MCF 10A (cell line): ENCODE measurements around the gene GJA3. TPM values are rescaled to one million over a fixed set of nuclear protein-coding genes. Genes with fewer than 3 reads are reported as not detected.

ENCODE experiments used
- BruUV-seq: library from RNA; stranded (reverse); fragments of 400-500 nt; replicated peaks from 2 replicates; lab custom pipeline; 2021; lab: Mats Ljungman, UMichigan
- CTCF ChIA-PET: fragments of 300-600 bp; sonication (Branson Sonifier 250); formaldehyde crosslinking; extraction: SDS; loops from one replicate; lab custom pipeline; 2021; ENCODE audit warnings: antibody characterized with exemption, inconsistent platforms; lab: Yijun Ruan, JAX
- POLR2A ChIA-PET: fragments of 300-600, 350-650 bp; sonication (Branson Sonifier 250); formaldehyde crosslinking; extraction: SDS; loops from one replicate; lab custom pipeline; 2020; ENCODE audit warnings: antibody characterized with exemption, inconsistent platforms; lab: Yijun Ruan, JAX
- DNase-seq: peaks from one replicate; pipeline ENCODE4 v3.0.0-alpha.2; 2018; ENCODE audit not compliant: unreplicated experiment
- H3K27ac Mint-ChIP-seq: one replicate; pipeline ENCODE4 v1.8.0; 2022; ENCODE audit warnings: mild to moderate bottlenecking, low read depth, mixed read lengths; ENCODE audit not compliant: unreplicated experiment
- H3K27me3 Mint-ChIP-seq: one replicate; pipeline ENCODE4 v1.8.0; 2022; ENCODE audit warnings: mixed read lengths; ENCODE audit not compliant: insufficient read depth, unreplicated experiment
- H3K36me3 Mint-ChIP-seq: one replicate; pipeline ENCODE4 v1.8.0; 2022; ENCODE audit warnings: mild to moderate bottlenecking, moderate library complexity, mixed read lengths; ENCODE audit not compliant: insufficient read depth, unreplicated experiment
- H3K4me1 Mint-ChIP-seq: one replicate; pipeline ENCODE4 v1.8.0; 2022; ENCODE audit warnings: mixed read lengths; ENCODE audit not compliant: insufficient read depth, unreplicated experiment
- H3K4me3 Mint-ChIP-seq: one replicate; pipeline ENCODE4 v1.8.0; 2022; ENCODE audit warnings: mild to moderate bottlenecking, moderate library complexity, mixed read lengths; ENCODE audit not compliant: unreplicated experiment
- H3K9me3 Mint-ChIP-seq: one replicate; pipeline ENCODE4 v1.8.0; 2022; ENCODE audit warnings: mixed read lengths; ENCODE audit not compliant: unreplicated experiment
- intact Hi-C: fragments of 100-400 bp; cut with micrococcal nuclease; formaldehyde crosslinking; loops from 2 replicates; pipeline ENCODE4 v1.14.1; 2022
- total RNA-seq: library from RNA; stranded (reverse); gene quantifications from 2 replicates; pipeline ENCODE4 v1.2.3, GENCODE V29; 2022
- TF ChIP-seq, protein P1 (sequence below): fragments of 200-600 bp; IDR thresholded peaks from one replicate; pipeline ENCODE4 v1.8.0; 2022; ENCODE audit warnings: antibody characterized with exemption, mild to moderate bottlenecking; ENCODE audit not compliant: unreplicated experiment

Gene GJA3
- total RNA-seq, 1 experiment from 2014 or later = 4.7 TPM

DNA sequence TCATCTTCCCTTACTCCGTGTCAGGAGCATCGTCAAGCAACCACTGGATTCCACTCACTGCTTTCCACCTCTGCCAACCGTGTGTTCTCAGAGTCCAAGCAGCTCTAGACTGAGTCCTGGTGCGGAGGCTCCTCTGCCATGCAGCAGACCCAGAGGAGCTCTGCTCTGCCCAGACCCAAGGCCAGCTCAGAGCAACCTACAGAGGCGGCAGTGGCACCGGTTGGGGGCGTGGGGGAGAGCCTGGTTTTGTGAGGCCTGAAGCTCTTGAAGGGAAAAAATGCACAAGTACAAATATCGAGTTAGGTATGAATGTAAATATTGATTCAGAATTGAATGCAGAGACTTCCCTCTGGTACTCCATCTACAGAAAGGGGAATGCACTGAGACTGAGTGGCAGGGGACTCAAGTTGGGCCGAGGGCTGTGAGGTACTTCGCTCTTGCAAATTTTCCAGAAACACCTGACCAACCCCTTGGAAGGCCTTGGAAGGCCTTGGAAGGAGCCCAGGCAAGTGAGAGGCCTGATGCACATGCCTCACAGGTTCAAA, 46.7 kb downstream of the GJA3 start:
- DNase-seq = no peak
- Mint-ChIP-seq H3K36me3 (no peaks in the 10 kb centered on the region), H3K4me3 (no peak overlapping the region), H3K27ac (peak overlapping the region; percentile 19), H3K9me3 (no peaks in the 10 kb centered on the region), H3K27me3 (no peaks in the 10 kb centered on the region), H3K4me1 (no peaks in the 10 kb centered on the region)
- TF ChIP-seq, protein P1, sequence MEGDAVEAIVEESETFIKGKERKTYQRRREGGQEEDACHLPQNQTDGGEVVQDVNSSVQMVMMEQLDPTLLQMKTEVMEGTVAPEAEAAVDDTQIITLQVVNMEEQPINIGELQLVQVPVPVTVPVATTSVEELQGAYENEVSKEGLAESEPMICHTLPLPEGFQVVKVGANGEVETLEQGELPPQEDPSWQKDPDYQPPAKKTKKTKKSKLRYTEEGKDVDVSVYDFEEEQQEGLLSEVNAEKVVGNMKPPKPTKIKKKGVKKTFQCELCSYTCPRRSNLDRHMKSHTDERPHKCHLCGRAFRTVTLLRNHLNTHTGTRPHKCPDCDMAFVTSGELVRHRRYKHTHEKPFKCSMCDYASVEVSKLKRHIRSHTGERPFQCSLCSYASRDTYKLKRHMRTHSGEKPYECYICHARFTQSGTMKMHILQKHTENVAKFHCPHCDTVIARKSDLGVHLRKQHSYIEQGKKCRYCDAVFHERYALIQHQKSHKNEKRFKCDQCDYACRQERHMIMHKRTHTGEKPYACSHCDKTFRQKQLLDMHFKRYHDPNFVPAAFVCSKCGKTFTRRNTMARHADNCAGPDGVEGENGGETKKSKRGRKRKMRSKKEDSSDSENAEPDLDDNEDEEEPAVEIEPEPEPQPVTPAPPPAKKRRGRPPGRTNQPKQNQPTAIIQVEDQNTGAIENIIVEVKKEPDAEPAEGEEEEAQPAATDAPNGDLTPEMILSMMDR = no peak
- intact Hi-C loops = no loop called here
- BruUV-seq = no TSS peak
- POLR2A ChIA-PET = no interaction called here
- CTCF ChIA-PET = no interaction called here

DNA sequence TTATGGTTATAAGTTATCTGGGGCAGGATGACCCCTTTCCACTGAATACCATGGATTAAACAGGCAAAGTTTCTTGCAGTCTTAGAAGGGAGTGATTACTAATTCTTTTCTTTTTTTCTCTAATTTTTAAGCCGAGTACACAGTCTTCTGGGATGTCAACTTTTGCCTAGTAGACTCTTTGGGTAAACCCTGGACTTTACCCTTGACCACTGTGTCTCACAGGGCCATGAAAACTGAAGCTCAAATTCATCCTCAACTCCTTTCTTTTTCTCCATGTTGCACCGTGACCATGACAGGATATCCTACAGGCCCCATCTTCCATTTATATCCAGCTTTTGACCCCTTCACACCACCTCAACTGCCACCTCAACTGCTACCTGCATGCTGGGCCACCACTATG, 51.8 kb downstream of the GJA3 start:
- H3K36me3 Mint-ChIP-seq = no peaks in the 10 kb centered on the region
- DNase-seq = no peak
- intact Hi-C loops = no loop called here
- H3K27me3 Mint-ChIP-seq = peaks cover 13% of the 10 kb centered on the region
- H3K4me1 Mint-ChIP-seq = peaks cover 11% of the 10 kb centered on the region
- TF ChIP-seq, protein P1 = no peak
- CTCF ChIA-PET = interaction anchor here (0.6 to 1.3 kb wide), 4 partner anchors 18 to 168 kb away, joined by 3 to 8 read pairs (median 4); no protein-coding TSS in a partner anchor
- no peaks in the 10 kb centered on the region for H3K9me3 Mint-ChIP-seq
- no TSS peak for BruUV-seq
- POLR2A ChIA-PET = interaction anchor here (1.4 kb wide), 1 partner anchor 10 kb away, joined by 4 read pairs; no protein-coding TSS in a partner anchor
- no peak overlapping the region for H3K4me3 Mint-ChIP-seq
- H3K27ac Mint-ChIP-seq = no peak overlapping the region

DNA sequence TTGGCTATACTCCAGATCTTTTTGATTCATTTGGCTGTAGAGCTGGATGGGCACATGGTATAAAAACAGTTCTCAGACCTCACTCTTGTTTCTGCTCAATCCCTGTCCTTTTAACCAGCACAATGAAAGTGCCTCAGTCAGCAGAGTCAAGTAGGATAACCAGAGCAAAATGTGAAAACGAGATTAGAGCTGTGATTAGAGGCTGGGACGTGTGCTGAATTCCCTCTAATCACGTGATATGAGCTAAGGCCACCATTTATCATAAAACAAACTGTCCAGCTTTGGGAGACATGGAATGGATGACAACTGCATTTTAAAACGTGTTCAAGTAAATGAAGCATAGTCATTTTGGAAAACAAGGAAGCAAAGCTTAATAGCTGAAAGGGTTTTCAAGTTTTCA, 54.1 kb downstream of the GJA3 start:
- intact Hi-C loops = no loop called here
- no peak for DNase-seq
- ChIA-PET CTCF (no interaction called here), POLR2A (interaction anchor here (0.7 to 1.0 kb wide), 2 partner anchors 8 to 91 kb away, joined by 3 read pairs; no protein-coding TSS in a partner anchor)
- H3K9me3 Mint-ChIP-seq = no peaks in the 10 kb centered on the region
- H3K27me3 Mint-ChIP-seq = peaks cover 15% of the 10 kb centered on the region
- no peak overlapping the region for H3K4me3 Mint-ChIP-seq
- peaks cover 11% of the 10 kb centered on the region for H3K4me1 Mint-ChIP-seq
- BruUV-seq = no TSS peak
- no peaks in the 10 kb centered on the region for H3K36me3 Mint-ChIP-seq
- TF ChIP-seq, protein P1 = no peak
- no peak overlapping the region for H3K27ac Mint-ChIP-seq

DNA sequence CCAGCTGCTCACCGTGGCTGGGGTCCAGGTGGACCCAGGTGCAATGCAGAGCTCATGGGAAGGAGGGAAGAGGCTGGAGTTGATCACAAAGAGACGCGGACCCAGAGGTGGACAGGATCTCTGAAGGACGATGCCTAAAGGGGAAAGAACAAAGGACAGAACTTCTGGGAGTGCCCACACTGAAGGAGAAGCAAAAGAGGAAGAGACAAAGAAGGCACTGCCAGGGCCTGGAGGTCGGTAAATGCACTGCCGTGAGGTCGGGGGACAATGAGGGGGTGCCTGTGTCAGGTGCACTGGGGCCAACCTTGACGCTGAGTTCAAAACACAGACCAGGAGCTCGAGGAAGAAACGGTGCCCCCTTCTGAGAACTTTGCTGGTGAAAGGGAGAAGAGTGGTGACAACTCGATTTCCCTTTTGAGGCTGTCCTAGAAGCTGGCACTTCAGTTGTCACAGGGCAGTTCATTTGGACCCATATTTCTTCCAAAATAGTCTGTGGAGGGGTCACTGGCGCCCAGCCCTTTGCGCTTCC, 55.6 kb downstream of the GJA3 start:
- CTCF ChIA-PET = no interaction called here
- Mint-ChIP-seq H3K27me3 (peaks cover 29% of the 10 kb centered on the region), H3K4me1 (peaks cover 11% of the 10 kb centered on the region), H3K36me3 (no peaks in the 10 kb centered on the region), H3K4me3 (no peak overlapping the region), H3K27ac (peak overlapping the region; percentile 55), H3K9me3 (no peaks in the 10 kb centered on the region)
- no TSS peak for BruUV-seq
- intact Hi-C loops = no loop called here
- POLR2A ChIA-PET = no interaction called here
- TF ChIP-seq, protein P1 = no peak
- no peak for DNase-seq
